Smooth muscle cell (in vitro differentiated cells): ENCODE data around the gene ABTB2. TPM values are rescaled to one million over a fixed set of nuclear protein-coding genes. Genes with fewer than 3 reads are reported as not detected.

Experiments
- DNase-seq: peaks from one replicate; lab custom pipeline; 2025; ENCODE audit not compliant: unreplicated experiment; lab: John Stamatoyannopoulos, UW
- H2AFZ ChIP-seq: fragments of 200-600 bp; sonication (generic); 2 replicates; pipeline ENCODE4 v1.6.0; 2016; ENCODE audit warnings: antibody characterized with exemption, low read depth, mild to moderate bottlenecking
- H3F3A ChIP-seq: fragments of 200-600 bp; sonication (generic); 2 replicates; pipeline ENCODE4 v1.6.0; 2017; ENCODE audit warnings: antibody characterized with exemption, low read depth
- H3K27ac ChIP-seq: fragments of 200-600 bp; sonication (generic); 2 replicates; pipeline ENCODE4 v1.5.1; 2016; ENCODE audit warnings: low read depth, mild to moderate bottlenecking
- H3K27me3 ChIP-seq: fragments of 200-600 bp; sonication (generic); 2 replicates; pipeline ENCODE4 v1.6.1; 2016; ENCODE audit warnings: low read depth, mild to moderate bottlenecking
- H3K36me3 ChIP-seq: fragments of 200-600 bp; sonication (generic); 2 replicates; pipeline ENCODE4 v1.5.1; 2016; ENCODE audit warnings: low read depth
- H3K4me1 ChIP-seq: fragments of 200-600 bp; sonication (generic); 2 replicates; pipeline ENCODE4 v1.5.1; 2016; ENCODE audit warnings: low read depth
- H3K4me2 ChIP-seq: fragments of 200-600 bp; sonication (generic); 2 replicates; pipeline ENCODE4 v1.6.0; 2016; ENCODE audit warnings: mild to moderate bottlenecking
- H3K4me3 ChIP-seq: fragments of 200-600 bp; sonication (generic); 2 replicates; pipeline ENCODE4 v1.5.1; 2016; ENCODE audit warnings: mild to moderate bottlenecking
- H3K79me2 ChIP-seq: fragments of 200-600 bp; sonication (generic); 2 replicates; pipeline ENCODE4 v1.6.0; 2016; ENCODE audit warnings: low read depth, mild to moderate bottlenecking
- H3K9ac ChIP-seq: fragments of 200-600 bp; sonication (generic); 2 replicates; pipeline ENCODE4 v1.6.0; 2016; ENCODE audit warnings: low read depth
- H3K9me3 ChIP-seq: fragments of 200-600 bp; sonication (generic); replicated peaks from 2 replicates; pipeline ENCODE4 v1.5.1; 2016; ENCODE audit warnings: low read depth
- H4K20me1 ChIP-seq: fragments of 200-600 bp; sonication (generic); 2 replicates; pipeline ENCODE4 v1.6.0; 2016; ENCODE audit warnings: low read depth
- CTCF ChIP-seq: fragments of 200-600 bp; sonication (generic); IDR thresholded peaks from 2 replicates; pipeline ENCODE4 v1.5.1; 2017; ENCODE audit warnings: borderline replicate concordance, mild to moderate bottlenecking, antibody characterized with exemption; ENCODE audit not compliant: insufficient read depth, poor library complexity, severe bottlenecking
- WGBS: methylation state at CpG from one replicate; pipeline ENCODE4 v1.1.7; 2016; ENCODE audit warnings: low lambda C conversion rate; 5-methylcytosine and 5-hydroxymethylcytosine counted together
- polyA plus RNA-seq: library from polyadenylated mRNA; unstranded; fragments of >200 nt; fragmentation: Nextera tagmentation; extraction: Ambion mirVana; gene quantifications from 2 replicates; pipeline ENCODE4 v1.2.1, GENCODE V29; 2016
- total RNA-seq: library from RNA; depleted of rRNA; stranded (reverse); fragments of >200 nt; gene quantifications from 2 replicates; pipeline ENCODE4 v1.2.3, GENCODE V29; 2014

The ABTB2 gene
- total and polyA plus RNA-seq, 2 experiments from 2014 or later: 4.3 to 4.9 TPM

- H2AFZ ChIP-seq: no peak overlapping the region
- peaks cover 4% of the 10 kb centered on the region for H3F3A ChIP-seq
- no peak overlapping the region for H3K4me2 ChIP-seq
- peaks cover 7% of the 10 kb centered on the region for H3K4me1 ChIP-seq
- H4K20me1 ChIP-seq: peaks cover 88% of the 10 kb centered on the region
- no peak for DNase-seq
- no peak overlapping the region for H3K27ac ChIP-seq
- H3K9ac ChIP-seq: no peak overlapping the region
- WGBS: 91% methylated on average over 4 of the region's 4 CpGs
- TF ChIP-seq CTCF: no peak
- no peak overlapping the region for H3K4me3 ChIP-seq
- no peaks in the 10 kb centered on the region for H3K9me3 ChIP-seq
- no peaks in the 10 kb centered on the region for H3K36me3 ChIP-seq
- H3K79me2 ChIP-seq: peaks cover 71% of the 10 kb centered on the region
- no peaks in the 10 kb centered on the region for H3K27me3 ChIP-seq
Measured at GRCh38 chr11:34353881-34354280, 3.9 kb downstream of the ABTB2 start.

DNA sequence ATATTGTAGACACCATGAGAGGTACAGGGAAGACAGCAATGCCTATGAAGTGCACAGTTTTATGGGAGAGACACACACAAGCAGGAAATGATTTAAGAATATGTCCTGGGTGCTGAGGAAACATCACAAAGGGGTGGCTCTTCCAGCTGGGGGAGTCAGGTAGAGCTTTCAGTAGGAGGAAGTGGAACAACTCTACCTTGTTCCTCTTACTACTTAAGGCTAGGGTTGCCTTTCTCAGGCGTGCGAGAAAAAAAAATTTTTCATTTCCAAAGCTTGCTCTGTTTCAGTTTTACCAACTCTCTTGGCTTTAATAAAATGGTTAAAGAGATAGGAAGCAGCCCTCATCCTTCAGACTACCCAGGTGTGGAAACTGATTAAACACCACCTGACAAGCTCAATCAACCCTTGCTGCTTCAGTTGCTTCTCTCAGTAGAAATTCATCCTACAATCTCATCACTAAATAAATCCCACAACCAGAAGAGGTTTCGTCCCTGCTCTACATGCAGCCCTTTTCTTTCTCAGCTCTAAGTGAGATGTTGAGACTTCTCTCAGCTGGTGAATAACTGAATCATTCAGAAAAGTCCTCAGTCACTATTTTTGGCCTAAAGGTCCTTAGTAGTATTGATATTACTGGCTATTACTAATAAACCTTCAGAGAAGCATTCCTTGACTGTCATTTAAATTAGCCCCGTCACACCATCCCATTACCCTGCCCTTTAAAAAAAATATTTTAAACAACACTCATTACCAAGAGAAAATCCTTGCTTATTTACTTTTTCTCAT lies 5.9 kb downstream of the ABTB2 start:
- H3K79me2 ChIP-seq: peaks cover 86% of the 10 kb centered on the region
- peaks cover 100% of the 10 kb centered on the region for H4K20me1 ChIP-seq
- no peak overlapping the region for H3K9ac ChIP-seq
- H3K4me1 ChIP-seq: peaks cover 7% of the 10 kb centered on the region
- no peaks in the 10 kb centered on the region for H3K27me3 ChIP-seq
- no peak overlapping the region for H3K4me2 ChIP-seq
- no peak for DNase-seq
- TF ChIP-seq CTCF: no peak
- no peak overlapping the region for H3K27ac ChIP-seq
- H3F3A ChIP-seq: peaks cover 4% of the 10 kb centered on the region
- H3K9me3 ChIP-seq: no peaks in the 10 kb centered on the region
- 94% methylated on average over 4 of the region's 4 CpGs for WGBS
- no peak overlapping the region for H2AFZ ChIP-seq
- H3K4me3 ChIP-seq: no peak overlapping the region
- no peaks in the 10 kb centered on the region for H3K36me3 ChIP-seq

DNA sequence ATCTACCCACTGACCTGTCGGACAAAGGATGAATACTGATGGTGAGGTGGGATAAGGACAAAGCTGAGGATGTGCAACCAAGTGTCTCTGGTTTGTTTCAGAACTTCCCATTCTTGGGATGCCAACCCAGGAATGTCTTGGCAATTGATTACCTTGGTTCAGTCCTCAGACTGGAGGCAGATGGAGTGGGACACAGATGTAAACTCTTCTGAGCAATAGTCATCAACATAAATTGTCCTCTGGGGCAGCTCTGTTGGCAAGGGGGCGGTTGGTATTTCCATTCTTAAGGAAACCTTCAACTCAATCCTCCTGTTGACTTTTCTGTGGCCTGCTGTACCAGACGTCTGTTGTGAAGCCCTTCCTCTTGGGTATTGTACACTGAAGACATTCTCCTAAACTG lies 6.8 kb downstream of the ABTB2 start:
- H3K36me3 ChIP-seq: no peaks in the 10 kb centered on the region
- TF ChIP-seq CTCF: no peak
- no peak overlapping the region for H3K9ac ChIP-seq
- H3K27ac ChIP-seq: no peak overlapping the region
- peaks cover 99% of the 10 kb centered on the region for H4K20me1 ChIP-seq
- no peaks in the 10 kb centered on the region for H3K27me3 ChIP-seq
- 83% methylated on average over 3 of the region's 3 CpGs for WGBS
- H3K9me3 ChIP-seq: no peaks in the 10 kb centered on the region
- DNase-seq: no peak
- no peak overlapping the region for H3K4me3 ChIP-seq
- no peak overlapping the region for H2AFZ ChIP-seq
- peaks cover 6% of the 10 kb centered on the region for H3K4me1 ChIP-seq
- peaks cover 78% of the 10 kb centered on the region for H3K79me2 ChIP-seq
- peaks cover 4% of the 10 kb centered on the region for H3F3A ChIP-seq
- H3K4me2 ChIP-seq: no peak overlapping the region

- H2AFZ ChIP-seq: no peak overlapping the region
- peaks cover 98% of the 10 kb centered on the region for H4K20me1 ChIP-seq
- H3K79me2 ChIP-seq: peaks cover 66% of the 10 kb centered on the region
- DNase-seq: no peak
- no peaks in the 10 kb centered on the region for H3K9me3 ChIP-seq
- H3K4me2 ChIP-seq: no peak overlapping the region
- no peak overlapping the region for H3K9ac ChIP-seq
- WGBS: 72% methylated on average over 6 of the region's 6 CpGs
- TF ChIP-seq CTCF: no peak
- peaks cover 9% of the 10 kb centered on the region for H3K4me1 ChIP-seq
- H3K27me3 ChIP-seq: no peaks in the 10 kb centered on the region
- no peaks in the 10 kb centered on the region for H3K36me3 ChIP-seq
- H3K27ac ChIP-seq: no peak overlapping the region
- peaks cover 4% of the 10 kb centered on the region for H3F3A ChIP-seq
- no peak overlapping the region for H3K4me3 ChIP-seq
Measured at GRCh38 chr11:34349882-34350281, 7.9 kb downstream of the ABTB2 start.
